Transverse colon (tissue), 4 donors: Measurements from ENCODE around the gene TXNL4B.

Source experiments
- POLR2AphosphoS5 ChIP-seq, 3 donors: sonication (generic); formaldehyde crosslinking; IDR thresholded peaks; one replicate each; pipeline ENCODE4 v1.6.1; 2016; ENCODE audit warnings: antibody characterized with exemption in 3 of 3
- TF ChIP-seq, protein P1 (sequence below), 5 experiments: fragments of 200-600 bp in 3 of 5; fragments of 450-650 bp in 2 of 5; sonication (generic) in 3 of 5; IDR thresholded peaks; 1 replicate in 2 of 5; 2 replicates in 3 of 5; pipeline ENCODE4 v1.5.1; 2016 to 2017; ENCODE audit warnings: antibody characterized with exemption in 5 of 5, inconsistent platforms in 3 of 5, mild to moderate bottlenecking in 2 of 5, moderate library complexity in 1 of 5

GRCh38 chr16:72068930-72069329 lies 24.5 kb downstream of the TXNL4B start:
- TF ChIP-seq, protein P1, sequence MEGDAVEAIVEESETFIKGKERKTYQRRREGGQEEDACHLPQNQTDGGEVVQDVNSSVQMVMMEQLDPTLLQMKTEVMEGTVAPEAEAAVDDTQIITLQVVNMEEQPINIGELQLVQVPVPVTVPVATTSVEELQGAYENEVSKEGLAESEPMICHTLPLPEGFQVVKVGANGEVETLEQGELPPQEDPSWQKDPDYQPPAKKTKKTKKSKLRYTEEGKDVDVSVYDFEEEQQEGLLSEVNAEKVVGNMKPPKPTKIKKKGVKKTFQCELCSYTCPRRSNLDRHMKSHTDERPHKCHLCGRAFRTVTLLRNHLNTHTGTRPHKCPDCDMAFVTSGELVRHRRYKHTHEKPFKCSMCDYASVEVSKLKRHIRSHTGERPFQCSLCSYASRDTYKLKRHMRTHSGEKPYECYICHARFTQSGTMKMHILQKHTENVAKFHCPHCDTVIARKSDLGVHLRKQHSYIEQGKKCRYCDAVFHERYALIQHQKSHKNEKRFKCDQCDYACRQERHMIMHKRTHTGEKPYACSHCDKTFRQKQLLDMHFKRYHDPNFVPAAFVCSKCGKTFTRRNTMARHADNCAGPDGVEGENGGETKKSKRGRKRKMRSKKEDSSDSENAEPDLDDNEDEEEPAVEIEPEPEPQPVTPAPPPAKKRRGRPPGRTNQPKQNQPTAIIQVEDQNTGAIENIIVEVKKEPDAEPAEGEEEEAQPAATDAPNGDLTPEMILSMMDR (IDR thresholded peaks at IDR 0.05): no peak
- TF ChIP-seq POLR2AphosphoS5 (IDR thresholded peaks at IDR 0.05): no peak
